Epithelial cell of esophagus (primary cell): ENCODE measurements around the gene HEBP1.
A peak's percentile ranks its signal among the peaks of the same experiment; 100 is the strongest.

Experiments used
- DNase-seq: peaks from one replicate; pipeline ENCODE4 v3.0.0; 2010; ENCODE audit warnings: low read depth
- H3K4me3 ChIP-seq: 2 replicates; pipeline ENCODE4 v1.5.1; 2011; ENCODE audit warnings: mild to moderate bottlenecking, low read length, control low read depth
- TF ChIP-seq, protein P1 (sequence below): IDR thresholded peaks from 2 replicates; pipeline ENCODE4 v1.5.1; 2011; ENCODE audit warnings: low read depth, mild to moderate bottlenecking, low read length, control low read depth, inconsistent platforms; ENCODE audit not compliant: insufficient read depth; ENCODE audit errors: missing control alignments

The HEBP1 gene

DNA sequence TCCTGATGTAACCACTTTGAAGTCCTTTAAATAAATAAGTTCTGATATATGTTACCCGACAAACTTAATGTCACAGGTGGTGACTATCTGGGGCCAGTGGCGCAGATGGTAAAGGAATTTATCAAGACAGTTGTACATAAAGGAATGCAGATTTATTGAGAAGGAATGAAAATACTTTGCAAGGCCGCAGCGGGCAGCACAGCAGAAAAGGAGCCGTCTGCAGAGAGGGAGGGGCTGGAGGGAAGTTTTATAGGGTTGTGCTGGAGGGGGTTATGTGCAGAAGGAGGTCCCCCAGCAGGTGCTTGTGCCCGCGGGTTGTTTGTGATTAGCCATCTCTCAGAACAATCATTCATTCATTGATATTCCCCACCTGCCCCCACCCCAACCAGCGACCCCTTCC lies 65.5 kb downstream of the HEBP1 start:
- DNase-seq: no peak
- TF ChIP-seq, protein P1, sequence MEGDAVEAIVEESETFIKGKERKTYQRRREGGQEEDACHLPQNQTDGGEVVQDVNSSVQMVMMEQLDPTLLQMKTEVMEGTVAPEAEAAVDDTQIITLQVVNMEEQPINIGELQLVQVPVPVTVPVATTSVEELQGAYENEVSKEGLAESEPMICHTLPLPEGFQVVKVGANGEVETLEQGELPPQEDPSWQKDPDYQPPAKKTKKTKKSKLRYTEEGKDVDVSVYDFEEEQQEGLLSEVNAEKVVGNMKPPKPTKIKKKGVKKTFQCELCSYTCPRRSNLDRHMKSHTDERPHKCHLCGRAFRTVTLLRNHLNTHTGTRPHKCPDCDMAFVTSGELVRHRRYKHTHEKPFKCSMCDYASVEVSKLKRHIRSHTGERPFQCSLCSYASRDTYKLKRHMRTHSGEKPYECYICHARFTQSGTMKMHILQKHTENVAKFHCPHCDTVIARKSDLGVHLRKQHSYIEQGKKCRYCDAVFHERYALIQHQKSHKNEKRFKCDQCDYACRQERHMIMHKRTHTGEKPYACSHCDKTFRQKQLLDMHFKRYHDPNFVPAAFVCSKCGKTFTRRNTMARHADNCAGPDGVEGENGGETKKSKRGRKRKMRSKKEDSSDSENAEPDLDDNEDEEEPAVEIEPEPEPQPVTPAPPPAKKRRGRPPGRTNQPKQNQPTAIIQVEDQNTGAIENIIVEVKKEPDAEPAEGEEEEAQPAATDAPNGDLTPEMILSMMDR: no peak
- H3K4me3 ChIP-seq: no peak overlapping the region

DNA sequence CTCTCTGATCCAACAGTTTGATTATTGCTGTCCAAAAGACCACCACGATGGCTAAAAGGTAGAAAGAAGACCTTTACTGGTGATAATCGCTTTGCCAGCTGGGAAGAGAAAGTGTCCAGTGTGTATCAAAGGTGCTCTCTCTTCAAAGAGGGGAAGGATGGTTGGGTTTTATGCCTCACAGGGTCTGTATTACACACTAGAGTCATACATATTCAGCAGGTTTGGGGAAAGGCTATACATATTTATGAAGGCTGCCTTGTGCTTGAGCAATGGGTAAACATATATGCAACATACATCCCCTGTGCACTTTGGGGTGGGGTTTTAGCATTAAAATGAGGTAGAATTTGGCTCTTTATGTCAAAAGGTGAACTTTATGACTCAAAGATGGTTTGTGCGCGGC lies 66.3 kb downstream of the HEBP1 start:
- H3K4me3 ChIP-seq: no peak overlapping the region
- TF ChIP-seq, protein P1: no peak
- no peak for DNase-seq

DNA sequence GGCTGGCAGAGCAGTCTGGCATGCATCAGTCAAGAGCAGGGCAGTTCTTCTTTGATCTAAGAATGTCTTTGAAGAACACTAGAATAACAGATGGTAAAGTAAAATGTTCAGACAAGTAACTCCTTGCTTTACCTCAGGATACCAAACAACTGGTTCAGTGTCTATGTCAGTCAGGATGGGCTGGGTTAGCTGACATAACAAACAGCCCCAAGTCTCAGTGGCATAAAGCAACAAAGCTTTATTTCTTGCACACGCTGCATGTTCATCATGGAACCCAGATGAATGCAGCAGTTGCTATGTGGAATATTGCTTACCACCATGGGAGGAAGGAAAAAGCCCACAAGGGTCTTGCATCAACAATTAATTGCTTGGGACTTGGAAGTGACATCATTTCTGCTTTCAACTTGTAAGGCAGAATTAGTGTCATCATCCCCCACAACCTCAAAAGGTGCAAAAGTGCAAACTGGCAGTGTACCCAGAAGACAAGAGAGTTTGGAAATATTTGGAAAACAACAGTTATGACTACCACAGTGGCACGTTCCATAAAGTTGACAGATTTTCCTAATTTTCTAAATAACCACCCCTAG lies 69.3 kb downstream of the HEBP1 start:
- no peak overlapping the region for H3K4me3 ChIP-seq
- no peak for DNase-seq
- TF ChIP-seq, protein P1: no peak

DNA sequence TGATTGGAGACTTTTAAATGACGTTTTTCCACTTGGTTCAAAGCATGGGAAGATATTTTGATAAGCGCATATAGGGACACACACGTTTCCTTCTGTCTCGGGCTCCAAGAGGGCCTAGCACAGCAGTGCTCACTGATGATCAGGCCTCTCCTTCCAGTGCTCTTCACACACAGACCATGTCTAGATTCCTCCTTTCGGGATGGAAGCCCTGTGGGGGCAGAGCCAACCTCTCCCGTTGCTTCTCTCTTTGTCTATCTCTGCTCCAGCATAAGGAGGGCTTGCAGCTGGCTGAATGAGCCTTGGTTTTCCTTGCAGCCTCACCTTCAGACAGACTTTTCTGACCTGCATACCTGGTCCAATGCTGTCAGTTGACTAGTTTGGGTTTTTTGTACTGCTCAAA lies 70.4 kb downstream of the HEBP1 start:
- no peak for DNase-seq

DNA sequence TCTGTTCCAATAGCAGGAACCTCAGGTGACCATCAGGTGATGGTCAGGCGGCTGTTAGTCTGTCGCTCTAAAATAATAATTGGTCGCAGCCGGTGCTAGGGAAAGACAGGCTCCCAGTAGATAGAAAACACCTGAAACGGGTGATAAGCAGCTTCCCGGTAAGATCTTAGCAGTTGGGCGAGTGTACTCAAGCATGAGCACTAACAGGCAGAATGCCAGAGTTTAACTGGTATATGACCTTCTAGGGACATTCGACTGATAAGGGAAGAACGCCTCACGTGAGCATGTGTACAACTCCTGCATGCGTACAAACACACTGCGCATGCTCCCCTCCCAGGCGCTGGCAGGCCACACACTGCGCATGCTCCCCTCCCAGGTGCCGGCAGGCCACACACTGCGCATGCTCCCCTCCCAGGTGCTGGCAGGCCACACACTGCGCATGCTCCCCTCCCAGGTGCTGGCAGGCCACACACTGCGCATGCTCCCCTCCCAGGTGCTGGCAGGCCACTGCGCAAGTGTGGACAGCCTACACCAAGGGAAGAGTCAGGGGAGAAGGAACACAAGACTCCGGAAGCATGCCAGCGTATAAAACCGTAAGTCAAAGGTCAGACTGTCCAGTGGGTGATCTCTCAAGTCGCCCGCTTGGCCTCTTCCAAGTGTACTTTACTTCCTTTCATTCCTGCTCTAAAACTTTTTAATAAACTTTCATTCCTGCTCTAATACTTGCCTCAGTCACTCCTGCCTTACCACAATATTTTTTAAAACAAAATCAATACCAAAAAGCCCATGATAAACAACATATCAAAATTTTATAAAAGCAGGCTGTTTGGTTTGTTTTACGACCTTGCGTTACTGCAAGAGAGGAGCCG lies 72.6 kb downstream of the HEBP1 start:
- DNase-seq: peak; percentile 83
- H3K4me3 ChIP-seq: peak overlapping the region; percentile 75

More for the DNA sequence above, 70.4 kb downstream of the HEBP1 start:
- TF ChIP-seq, protein P1: no peak
- no peak overlapping the region for H3K4me3 ChIP-seq

DNA sequence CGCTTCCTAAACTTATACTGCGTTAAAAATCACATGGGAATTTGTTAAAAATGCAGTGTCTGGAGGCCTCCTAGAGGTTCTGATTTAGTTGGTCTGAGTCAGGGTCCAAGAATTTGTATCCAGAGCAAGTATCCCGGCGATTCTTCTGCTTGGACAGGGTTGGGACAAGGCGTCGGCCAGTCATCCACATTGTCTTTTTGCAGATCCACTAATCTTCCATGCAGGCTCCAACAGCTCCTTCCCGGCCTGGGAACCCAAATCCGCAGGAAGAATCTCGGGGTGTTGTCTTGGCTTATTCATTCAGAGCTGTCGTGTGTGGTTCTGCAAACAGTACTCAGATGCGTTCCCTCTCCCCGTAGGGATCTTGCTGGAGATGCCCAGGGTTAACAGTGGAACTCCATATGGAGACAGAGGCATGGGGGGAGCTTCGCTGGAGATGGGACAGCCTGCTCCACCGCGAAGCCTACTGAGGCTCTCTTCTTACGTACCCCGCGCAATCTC lies 73.4 kb downstream of the HEBP1 start:
- H3K4me3 ChIP-seq: no peak overlapping the region
- peak; percentile 40 for DNase-seq
- TF ChIP-seq, protein P1: no peak

More for the DNA sequence above, 72.6 kb downstream of the HEBP1 start:
- TF ChIP-seq, protein P1: no peak
